Right atrium auricular region (tissue), 2 donors: Measurements from ENCODE around the gene OLFML2B. TPM values are rescaled to one million over a fixed set of nuclear protein-coding genes. Genes with fewer than 3 reads are reported as not detected.

Experiments
- DNase-seq: peaks from one replicate; pipeline ENCODE4 v3.0.0-alpha.2; 2019; ENCODE audit warnings: low spot score
- H3K27ac ChIP-seq, 2 donors: fragments of 200-600 bp; sonication (generic); 1 replicate in 1 of 2; 2 replicates in 1 of 2; pipeline ENCODE4 v1.5.1; 2016 to 2019
- H3K27me3 ChIP-seq, 2 donors: fragments of 200-600 bp; sonication (generic); one replicate each; pipeline versions ENCODE4 v1.5.1 to v1.6.0; 2017 to 2019
- H3K36me3 ChIP-seq: fragments of 200-600 bp; sonication (generic); one replicate; pipeline ENCODE4 v1.5.1; 2016
- H3K4me1 ChIP-seq, 2 donors: fragments of 200-600 bp; sonication (generic); one replicate each; pipeline versions ENCODE4 v1.5.1 to v1.6.0; 2017 to 2019
- H3K4me3 ChIP-seq, 2 donors: fragments of 200-600 bp; sonication (generic); 1 replicate in 1 of 2; 2 replicates in 1 of 2; pipeline ENCODE4 v1.5.1; 2017 to 2019; ENCODE audit warnings: mild to moderate bottlenecking in 1 of 2, moderate library complexity in 1 of 2
- H3K9me3 ChIP-seq, 2 donors: fragments of 200-600 bp; sonication (generic); one replicate each; pipeline ENCODE4 v1.5.1; 2019
- total RNA-seq, 2 donors: library from RNA; depleted of rRNA; stranded (reverse); fragments of >200 nt; gene quantifications; one replicate each; pipeline ENCODE4 v1.1.0, GENCODE V29; 2016
- TF ChIP-seq, protein P1 (sequence below), 2 donors: fragments of 200-600 bp; sonication (generic); IDR thresholded peaks; one replicate each; pipeline ENCODE4 v1.5.1; 2019; ENCODE audit warnings: antibody characterized with exemption in 2 of 2

Gene OLFML2B
- total RNA-seq, 2 donors from 2014 or later: 4.5 to 9.2 TPM

- Histone ChIP-seq H3K4me3 (no peak overlapping the region), H3K36me3 (no peaks in the 10 kb centered on the region), H3K4me1 (no peaks in the 10 kb centered on the region), H3K27ac (no peak overlapping the region), H3K9me3 (peaks cover 0 to 9% of the 10 kb centered on the region in 2 donors), H3K27me3 (no peaks in the 10 kb centered on the region)
- no peak for DNase-seq
- TF ChIP-seq, protein P1, sequence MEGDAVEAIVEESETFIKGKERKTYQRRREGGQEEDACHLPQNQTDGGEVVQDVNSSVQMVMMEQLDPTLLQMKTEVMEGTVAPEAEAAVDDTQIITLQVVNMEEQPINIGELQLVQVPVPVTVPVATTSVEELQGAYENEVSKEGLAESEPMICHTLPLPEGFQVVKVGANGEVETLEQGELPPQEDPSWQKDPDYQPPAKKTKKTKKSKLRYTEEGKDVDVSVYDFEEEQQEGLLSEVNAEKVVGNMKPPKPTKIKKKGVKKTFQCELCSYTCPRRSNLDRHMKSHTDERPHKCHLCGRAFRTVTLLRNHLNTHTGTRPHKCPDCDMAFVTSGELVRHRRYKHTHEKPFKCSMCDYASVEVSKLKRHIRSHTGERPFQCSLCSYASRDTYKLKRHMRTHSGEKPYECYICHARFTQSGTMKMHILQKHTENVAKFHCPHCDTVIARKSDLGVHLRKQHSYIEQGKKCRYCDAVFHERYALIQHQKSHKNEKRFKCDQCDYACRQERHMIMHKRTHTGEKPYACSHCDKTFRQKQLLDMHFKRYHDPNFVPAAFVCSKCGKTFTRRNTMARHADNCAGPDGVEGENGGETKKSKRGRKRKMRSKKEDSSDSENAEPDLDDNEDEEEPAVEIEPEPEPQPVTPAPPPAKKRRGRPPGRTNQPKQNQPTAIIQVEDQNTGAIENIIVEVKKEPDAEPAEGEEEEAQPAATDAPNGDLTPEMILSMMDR (IDR thresholded peaks at IDR 0.05): no peak
Measured at GRCh38 chr1:162042361-162042760, 18.7 kb upstream of the OLFML2B start.

DNA sequence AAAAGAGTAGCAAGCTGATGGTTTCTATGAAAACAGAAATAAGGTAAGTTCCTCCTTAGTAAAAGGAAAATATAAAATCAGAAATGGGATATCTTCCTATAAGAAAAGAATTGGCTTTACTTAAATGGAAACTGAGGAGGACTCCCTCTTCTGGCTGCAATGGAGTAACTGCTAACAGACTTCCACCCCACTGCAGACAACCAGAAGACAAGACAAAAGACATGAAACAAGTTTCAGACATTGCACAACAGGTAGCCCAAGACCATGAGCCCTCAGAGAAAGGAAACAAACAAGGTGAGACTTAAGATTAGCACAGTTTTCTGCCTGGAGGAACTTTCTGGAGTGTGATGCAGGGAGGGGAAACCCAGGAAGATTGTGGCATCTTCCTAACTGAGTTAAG is 17.0 kb upstream of the OLFML2B start:
- Histone ChIP-seq H3K9me3 (peaks cover 0 to 9% of the 10 kb centered on the region in 2 donors), H3K27ac (no peak overlapping the region), H3K4me1 (no peaks in the 10 kb centered on the region), H3K27me3 (no peaks in the 10 kb centered on the region), H3K4me3 (no peak overlapping the region), H3K36me3 (no peaks in the 10 kb centered on the region)
- TF ChIP-seq, protein P1 (IDR thresholded peaks at IDR 0.05): no peak
- DNase-seq: no peak

- Histone ChIP-seq H3K36me3 (no peaks in the 10 kb centered on the region), H3K4me3 (no peak overlapping the region), H3K27ac (no peak overlapping the region), H3K9me3 (peaks cover 0 to 9% of the 10 kb centered on the region in 2 donors), H3K4me1 (no peaks in the 10 kb centered on the region), H3K27me3 (no peaks in the 10 kb centered on the region)
- DNase-seq: no peak
- TF ChIP-seq, protein P1 (IDR thresholded peaks at IDR 0.05): no peak
Measured at GRCh38 chr1:162040001-162040400, 16.3 kb upstream of the OLFML2B start.

DNA sequence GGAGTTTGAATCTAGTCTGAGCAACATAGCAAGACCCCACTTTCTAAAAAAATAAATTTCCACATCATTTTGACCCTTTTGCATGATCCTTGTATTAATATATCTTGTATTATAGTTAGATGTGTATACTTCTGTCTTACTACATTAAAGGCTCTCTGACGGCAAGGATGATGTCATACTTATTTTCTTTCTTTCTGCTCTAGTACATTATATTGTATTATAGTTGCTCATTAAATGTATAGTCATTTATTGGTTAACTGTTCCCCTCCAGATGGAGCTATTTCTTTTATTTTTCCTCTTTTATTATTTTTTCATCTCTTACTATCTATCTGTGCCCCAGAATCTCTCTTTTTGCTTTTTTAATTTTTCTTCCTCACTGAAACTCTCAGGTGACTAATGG is 15.0 kb upstream of the OLFML2B start:
- Histone ChIP-seq H3K36me3 (no peaks in the 10 kb centered on the region), H3K4me1 (peaks cover 0 to 4% of the 10 kb centered on the region in 2 donors), H3K27me3 (no peaks in the 10 kb centered on the region), H3K9me3 (peaks cover 0 to 9% of the 10 kb centered on the region in 2 donors), H3K4me3 (no peak overlapping the region), H3K27ac (no peak overlapping the region)
- TF ChIP-seq, protein P1 (IDR thresholded peaks at IDR 0.05): no peak
- DNase-seq: no peak

GRCh38 chr1:162036163-162036562 is 12.5 kb upstream of the OLFML2B start:
- H3K36me3 ChIP-seq: no peaks in the 10 kb centered on the region
- H3K4me3 ChIP-seq: no peak overlapping the region
- no peak for DNase-seq
- TF ChIP-seq, protein P1 (IDR thresholded peaks at IDR 0.05): no peak
- H3K27me3 ChIP-seq: no peaks in the 10 kb centered on the region
- H3K9me3 ChIP-seq: no peaks in the 10 kb centered on the region
- no peak overlapping the region for H3K27ac ChIP-seq
- peaks cover 0 to 10% of the 10 kb centered on the region in 2 donors for H3K4me1 ChIP-seq

DNA sequence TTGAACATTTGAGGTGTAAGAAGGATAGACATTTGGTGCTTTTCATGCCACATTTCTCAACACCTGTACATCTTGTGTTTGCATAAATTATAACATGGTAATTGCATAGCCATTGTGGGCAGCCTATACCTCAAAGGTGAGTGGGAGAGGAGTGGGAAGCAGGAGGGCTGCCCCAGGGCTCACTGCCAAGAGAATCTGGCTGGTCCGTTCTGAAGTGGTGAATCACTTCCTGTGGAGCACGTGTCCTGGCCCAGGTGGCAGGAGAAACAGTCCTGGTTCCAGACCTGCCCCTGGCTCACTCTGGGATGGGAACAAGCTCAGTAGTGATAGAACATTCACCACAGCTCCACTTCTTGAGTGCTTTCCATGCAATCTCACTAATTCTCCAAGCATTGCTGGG is 11.6 kb upstream of the OLFML2B start:
- H3K4me1 ChIP-seq: peaks cover 0 to 10% of the 10 kb centered on the region in 2 donors
- no peaks in the 10 kb centered on the region for H3K36me3 ChIP-seq
- TF ChIP-seq, protein P1 (IDR thresholded peaks at IDR 0.05): no peak
- no peak for DNase-seq
- no peak overlapping the region for H3K4me3 ChIP-seq
- H3K27ac ChIP-seq: no peak overlapping the region
- H3K9me3 ChIP-seq: no peaks in the 10 kb centered on the region
- no peaks in the 10 kb centered on the region for H3K27me3 ChIP-seq
